ENCODE results near the gene KIF25.

GRCh38 chr6:167990016-167990945 is 7.2 kb upstream of the KIF25 start:
- TF ChIP-seq POLR2AphosphoS5 (IDR thresholded peaks at IDR 0.05) (no peak), CTCF (IDR thresholded peaks at IDR 0.05; ENCODE audit: poor library complexity, severe bottlenecking) (no peak), EZH2 (IDR thresholded peaks at IDR 0.05; ENCODE audit: borderline replicate concordance, insufficient read depth, low read length, poor library complexity, severe bottlenecking) (no peak)
